Right renal pelvis (tissue), 4 donors: Measurements from ENCODE around the gene ARSH. TPM values are rescaled to one million over a fixed set of nuclear protein-coding genes. Genes with fewer than 3 reads are reported as not detected.
A peak's percentile ranks its signal among the peaks of the same experiment; 100 is the strongest.
"Not testable (repeated sequence)": the region's sequence is repeated elsewhere in the genome, so short reads cannot be mapped to it uniquely, and the experiment has no call there.

Source experiments
- DNase-seq, 4 donors: peaks; one replicate each; pipeline ENCODE4 v3.0.0-alpha.2; 2013; ENCODE audit warnings: low read depth in 4 of 4, low spot score in 3 of 4, missing footprints in 1 of 4
- polyA plus RNA-seq, 4 donors: library from polyadenylated mRNA; unstranded; fragments of 120-200 nt; gene quantifications; one replicate each; pipeline ENCODE4 v1.2.1, GENCODE V29; 2013; ENCODE audit not compliant: insufficient read length in 4 of 4

Gene ARSH, protein sequence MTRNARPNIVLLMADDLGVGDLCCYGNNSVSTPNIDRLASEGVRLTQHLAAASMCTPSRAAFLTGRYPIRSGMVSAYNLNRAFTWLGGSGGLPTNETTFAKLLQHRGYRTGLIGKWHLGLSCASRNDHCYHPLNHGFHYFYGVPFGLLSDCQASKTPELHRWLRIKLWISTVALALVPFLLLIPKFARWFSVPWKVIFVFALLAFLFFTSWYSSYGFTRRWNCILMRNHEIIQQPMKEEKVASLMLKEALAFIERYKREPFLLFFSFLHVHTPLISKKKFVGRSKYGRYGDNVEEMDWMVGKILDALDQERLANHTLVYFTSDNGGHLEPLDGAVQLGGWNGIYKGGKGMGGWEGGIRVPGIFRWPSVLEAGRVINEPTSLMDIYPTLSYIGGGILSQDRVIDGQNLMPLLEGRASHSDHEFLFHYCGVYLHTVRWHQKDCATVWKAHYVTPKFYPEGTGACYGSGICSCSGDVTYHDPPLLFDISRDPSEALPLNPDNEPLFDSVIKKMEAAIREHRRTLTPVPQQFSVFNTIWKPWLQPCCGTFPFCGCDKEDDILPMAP
- polyA plus RNA-seq, result not detected

DNA sequence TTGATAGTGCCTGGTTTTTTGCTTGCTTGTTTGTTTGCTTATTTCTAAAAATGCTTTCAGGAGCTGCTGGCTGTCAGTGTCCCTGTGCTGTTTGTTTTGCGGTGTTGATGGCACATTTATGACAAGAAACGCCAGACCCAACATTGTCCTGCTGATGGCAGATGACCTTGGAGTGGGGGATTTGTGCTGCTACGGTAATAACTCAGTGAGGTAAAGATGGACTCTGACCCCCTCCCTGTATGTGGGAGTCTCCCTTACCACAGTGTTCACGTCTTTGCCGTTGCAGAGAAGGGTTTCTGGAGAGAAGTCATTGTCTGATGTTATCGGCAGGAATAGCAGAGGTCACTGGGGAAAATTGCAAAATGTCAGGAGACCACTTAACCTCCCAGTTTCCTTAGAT, at the start of gene ARSH:
Gene ARSH, plus strand, starts transcription at position 52 of the 400 bp plus-strand sequence. Its CDS starts 67 bp downstream, at position 119.
- no peak for DNase-seq

DNA sequence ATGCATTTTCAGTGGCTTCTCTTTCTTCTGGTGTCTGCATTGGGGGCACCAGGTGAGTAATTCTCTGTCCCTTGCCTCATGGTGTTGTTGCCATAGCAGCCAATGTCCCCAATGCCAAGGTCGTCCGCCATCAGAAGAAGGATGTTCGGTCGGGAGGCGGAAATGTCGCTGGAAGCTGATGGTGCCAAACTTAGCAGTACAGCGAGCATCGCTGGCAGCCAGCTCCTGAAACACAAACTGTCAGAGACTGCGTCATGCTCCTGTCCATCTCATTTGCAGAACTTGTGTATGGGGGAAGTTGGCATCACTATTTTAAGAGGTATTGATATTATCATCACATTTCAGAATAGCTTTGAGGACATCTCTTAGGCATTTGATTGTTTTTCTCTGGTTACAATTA, 48.1 kb upstream of the ARSH start:
- DNase-seq, result no peak

DNA sequence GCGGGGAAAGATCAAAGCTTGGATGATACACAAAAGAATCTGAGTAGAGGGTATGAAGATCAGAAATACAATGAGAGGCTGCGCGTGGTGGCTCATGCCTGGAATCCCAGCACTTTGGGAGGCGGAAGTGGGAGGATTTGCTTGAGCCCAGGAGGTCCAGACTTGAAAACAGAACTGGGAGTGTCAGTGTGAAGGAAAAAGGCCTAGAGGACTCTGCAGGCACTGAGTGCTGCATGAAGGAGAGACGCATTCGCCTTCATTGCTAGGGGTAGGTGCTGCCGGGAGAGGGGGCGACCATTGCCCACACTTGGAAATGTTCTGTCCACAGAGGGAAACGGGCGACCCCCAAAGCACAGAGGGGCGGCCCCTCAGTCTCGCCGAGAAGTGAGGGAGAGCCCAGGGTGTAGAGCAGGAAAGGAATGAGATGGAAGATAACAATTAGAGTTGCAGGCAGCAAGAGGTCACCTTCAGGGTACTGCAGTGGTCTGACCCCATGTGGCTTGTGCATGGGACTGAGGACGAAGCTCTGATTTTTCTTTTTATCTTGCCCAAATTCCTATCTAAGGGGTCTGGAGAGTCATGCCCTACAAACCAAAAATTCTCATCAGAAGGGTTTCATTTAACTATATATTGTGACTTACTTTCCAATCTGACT, 45.4 kb upstream of the ARSH start:
- DNase-seq, result no peak

DNA sequence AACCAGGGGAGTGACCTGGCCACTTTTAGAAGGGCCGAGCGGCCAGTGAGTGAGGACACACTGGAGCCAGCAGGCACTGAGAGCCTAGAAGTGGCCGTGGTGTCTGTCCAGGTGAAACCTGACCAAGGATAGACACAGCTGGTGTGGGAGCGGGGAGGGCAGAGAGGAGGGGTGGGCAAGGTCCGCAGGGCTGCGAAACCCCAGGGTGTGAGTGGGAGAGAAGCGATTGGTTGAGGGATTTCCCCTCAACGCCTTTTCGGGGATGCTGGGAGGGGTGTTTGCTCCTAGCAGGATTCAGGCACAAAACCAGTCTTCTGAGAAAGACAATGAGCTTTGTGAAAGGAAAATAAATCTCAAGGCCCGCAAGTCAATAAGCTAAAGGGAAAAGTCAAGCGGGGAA, 44.0 kb upstream of the ARSH start:
- no peak for DNase-seq

DNA sequence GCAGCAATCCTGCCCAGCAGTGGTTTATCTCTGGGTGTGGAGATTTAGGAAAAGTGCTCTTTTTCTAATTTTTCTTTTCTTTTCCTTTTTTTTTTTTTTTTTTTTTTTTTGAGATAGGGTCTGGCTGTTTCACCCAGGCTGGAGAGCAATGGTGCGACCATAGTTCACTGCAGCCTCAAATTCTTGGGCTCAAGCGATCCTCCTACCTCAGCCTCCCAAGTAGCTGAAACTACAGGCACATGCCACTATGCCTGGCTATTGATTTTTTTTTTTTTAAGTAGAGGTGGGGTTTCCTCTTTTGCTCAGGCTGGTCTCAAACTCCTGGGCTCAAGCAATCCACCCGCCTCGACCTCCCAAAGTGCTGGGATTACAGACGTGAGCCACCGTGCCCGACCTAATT, 42.9 kb upstream of the ARSH start:
- not testable (repeated sequence) for DNase-seq

DNA sequence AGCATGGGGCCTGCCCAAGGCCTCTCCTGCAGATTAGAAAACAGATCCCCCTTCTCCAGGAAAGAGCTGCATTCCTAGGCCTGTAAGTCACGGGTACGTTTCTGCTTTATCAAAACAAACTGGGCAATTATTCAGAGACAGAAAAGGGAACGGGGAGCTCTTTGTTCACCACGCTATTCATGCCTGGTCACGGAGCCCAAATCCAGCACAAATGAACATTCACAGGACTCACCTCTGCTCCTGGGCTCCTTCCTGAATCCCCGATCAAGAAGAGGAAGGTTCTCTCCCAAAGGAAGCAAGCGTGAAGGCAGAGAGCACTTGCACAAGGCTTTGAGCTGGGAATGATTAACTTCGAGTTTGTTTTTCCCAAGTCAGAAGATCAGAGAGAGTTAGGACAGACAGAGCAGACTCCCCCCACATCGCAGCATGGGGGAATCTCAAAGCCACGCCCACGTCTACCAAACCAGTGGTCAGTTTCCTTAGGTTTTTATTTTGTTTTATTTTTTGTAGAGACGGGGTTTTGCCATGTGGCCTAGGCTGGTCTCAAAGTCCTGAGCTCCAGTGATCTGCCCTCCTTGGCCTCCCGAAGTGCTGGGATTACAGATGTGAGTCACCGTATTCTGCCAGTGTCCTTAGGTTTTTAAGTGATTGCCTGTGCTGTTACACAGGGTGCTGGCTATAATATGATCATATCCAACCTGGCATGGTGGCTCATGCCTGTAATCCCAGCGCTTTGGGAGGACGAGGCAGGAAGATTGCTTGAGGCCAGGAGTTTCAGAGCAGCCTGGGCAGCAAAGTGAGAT, 42.2 kb upstream of the ARSH start:
- peak in 1 of 4 donors; percentile 25 for DNase-seq

DNA sequence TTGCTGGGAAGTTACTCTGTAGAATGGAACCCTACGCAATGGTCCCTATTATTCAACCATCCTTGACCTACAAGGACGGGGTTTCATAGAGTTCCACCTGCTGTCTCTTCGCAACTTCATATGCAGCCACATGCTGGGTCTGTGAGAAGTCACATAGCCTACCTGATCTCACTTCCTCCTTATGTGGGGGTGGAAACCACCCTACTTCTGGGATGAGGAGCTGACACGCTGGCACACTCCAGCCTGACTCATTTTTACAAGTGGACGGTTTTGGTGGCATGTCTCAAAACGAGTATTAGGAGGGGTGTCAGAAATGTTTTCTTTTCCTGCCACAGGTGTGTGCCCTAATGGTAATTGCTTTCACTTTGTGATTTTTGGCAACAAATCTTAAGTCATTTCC, 40.4 kb upstream of the ARSH start:
- no peak for DNase-seq

DNA sequence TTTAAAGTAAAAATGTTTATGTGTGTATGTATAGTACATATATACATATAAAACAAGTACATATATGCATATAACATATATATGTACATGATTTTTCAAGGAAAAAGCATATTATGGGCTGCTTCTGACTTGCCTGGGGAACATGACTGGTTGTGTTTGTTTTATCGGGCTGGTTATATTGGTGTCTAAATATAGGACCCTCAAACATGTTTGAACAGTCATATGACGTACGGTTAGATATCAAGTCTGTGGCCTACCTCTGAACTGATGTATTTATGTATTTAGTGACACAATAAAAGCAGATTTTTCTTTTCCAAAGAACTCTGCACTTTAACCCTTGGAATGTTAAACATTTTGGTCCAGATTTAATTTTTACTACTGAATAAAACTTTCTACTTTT, 39.3 kb upstream of the ARSH start:
- no peak for DNase-seq

DNA sequence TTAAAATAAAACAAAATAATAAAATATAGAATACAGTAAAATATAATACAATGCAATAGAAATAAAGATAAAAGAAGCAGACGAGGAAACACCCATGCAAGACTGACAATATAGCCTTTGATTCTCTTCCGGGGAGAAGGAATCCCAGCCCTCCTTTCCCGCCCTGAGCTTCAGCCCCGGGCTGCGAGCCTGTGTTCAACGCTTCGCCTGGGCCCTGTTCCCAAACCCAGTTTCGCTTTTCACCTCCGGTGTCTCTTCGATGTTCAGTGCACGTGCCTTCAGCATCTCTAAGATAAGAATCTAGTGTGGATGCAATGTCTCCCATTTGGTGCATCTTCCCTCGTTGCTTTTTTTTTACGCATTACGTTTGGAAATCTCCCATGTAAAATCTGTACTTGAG, 38.8 kb upstream of the ARSH start:
- DNase-seq, result no peak

DNA sequence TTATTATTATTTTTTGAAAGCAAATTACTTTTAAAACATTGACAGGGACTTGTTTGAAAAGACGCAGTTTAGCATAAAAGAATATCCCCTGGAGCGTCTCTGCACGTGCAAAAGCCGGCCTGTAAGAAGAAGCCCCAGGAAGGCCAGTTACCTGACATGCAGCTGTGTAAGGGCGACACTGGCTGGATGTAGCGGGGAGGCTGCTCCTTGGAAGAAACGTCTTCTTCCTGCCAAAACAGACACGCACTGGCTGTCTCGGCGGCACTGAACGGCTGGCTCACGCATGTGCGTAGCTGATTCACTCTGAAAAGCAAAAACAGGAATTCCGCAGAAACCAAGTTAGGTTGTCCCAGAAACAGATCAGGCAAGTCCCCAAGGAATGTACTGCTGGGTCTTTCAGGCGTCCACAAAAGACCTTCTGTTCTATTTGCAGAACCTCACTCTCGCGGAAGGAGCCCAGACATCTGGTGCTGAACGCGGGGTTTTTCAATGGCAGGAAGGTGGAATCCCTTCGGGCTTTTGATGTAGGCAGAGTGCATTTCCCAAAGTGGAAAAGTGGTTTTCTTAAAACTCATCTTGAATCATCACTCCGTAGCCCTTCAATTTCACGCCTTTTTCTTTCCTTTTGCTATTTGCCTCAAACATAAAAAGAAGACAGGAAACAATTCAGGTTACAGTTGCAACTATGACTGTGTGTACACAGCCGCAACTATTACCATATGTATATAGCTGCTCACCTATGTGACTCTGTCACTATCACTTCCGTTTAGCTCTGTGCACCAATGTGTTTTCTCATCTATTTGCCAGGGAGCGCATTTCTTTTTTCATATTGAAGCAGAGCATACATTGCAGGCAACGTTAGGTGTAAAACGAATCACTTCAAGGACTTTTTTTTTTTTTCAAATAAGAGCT, 38.1 kb upstream of the ARSH start:
- no peak for DNase-seq

DNA sequence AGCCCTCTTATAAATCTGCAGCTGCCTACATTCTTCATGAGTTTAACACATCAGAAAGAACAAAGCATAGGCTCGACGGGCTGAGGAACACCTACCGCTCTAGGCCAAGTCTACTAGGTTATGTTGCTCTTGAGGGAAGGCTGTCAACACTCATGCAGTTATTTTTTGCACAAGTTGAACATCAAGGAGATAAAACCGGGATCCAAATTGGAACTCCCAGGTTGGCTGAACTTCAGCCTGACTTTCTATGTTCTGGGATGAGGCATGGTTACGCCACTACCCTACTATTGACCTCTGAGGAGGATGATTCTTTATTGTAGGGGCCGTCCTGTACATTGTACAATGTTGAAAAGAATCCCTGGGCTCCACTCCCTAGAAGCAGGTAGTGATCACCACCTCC, 37.3 kb upstream of the ARSH start:
- no peak for DNase-seq

DNA sequence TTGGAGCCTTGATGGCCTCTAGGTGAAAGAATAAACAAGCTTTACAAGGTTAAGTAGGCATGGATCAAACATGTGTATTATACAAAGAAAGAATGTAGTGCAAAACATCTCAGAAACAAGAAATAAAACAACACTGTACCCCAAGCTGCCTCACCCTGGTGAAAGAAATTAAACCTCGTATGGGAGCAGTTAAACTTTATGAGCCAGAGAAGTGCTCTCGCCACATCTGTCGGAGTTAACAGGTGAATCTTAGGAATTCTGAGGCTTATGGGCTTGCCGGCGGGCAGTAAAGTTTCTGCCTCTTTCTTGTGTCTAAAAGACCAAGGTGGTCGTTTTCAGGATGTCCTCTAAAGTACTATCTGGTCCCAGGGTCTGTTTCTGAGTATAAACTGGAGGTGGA, 34.0 kb upstream of the ARSH start:
- DNase-seq, result peak in 1 of 4 donors; percentile 10

DNA sequence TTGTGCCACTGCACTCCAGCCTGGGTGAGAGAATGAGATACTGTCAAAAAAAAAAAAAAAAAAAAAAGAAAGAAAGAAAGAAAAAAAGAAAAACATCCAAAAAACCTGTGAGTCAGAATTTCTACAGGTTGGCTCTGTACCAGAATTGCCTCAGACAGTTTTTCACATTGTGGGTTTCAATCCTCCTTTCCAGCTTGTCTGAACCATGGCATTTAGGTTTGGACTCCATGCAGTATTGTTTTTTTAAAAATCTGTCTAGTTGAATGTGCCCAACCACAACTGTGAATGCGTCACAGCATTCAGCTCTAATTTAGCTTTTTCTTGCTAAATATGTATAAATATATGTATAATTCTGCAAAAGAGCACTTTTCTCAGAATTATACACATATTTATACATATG, 31.4 kb upstream of the ARSH start:
- DNase-seq, result no peak

DNA sequence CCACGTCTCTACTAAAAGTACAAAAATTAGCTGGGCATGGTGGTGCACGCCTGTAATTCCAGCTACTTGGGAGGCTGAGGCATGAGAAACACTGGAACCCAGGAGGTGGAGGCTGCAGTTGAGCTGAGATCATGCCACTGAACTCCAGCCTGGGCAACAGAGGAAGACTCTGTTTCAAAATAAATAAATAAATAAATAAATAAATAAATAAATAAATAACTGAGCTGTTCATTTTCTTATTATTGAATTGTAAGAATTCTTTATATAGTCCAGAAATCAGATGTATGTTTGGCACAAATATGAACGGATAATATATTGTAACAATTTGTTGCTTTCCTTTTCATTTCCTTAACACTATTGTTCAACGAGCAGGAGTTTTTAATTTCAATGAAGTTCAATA, 27.7 kb upstream of the ARSH start:
- not testable (repeated sequence) for DNase-seq

DNA sequence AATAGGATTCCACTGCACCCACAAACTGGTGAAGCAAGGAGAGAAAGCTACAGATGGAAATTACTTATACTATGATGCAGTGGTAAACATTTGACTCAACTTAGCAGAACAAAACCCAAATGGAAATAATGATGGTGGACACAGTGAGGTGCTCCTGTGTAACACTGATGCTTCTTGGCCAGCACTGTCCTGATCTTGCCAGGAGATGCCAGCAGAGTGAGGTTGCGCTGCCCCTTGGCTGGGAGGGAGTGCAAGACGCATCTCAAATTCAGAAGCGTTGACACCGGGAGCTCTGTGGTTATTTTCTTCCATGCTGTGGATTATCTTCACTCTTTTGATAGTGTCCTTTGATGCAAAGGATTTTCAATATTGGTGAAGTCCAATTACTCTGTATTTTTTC, 22.0 kb upstream of the ARSH start:
- DNase-seq, result no peak

DNA sequence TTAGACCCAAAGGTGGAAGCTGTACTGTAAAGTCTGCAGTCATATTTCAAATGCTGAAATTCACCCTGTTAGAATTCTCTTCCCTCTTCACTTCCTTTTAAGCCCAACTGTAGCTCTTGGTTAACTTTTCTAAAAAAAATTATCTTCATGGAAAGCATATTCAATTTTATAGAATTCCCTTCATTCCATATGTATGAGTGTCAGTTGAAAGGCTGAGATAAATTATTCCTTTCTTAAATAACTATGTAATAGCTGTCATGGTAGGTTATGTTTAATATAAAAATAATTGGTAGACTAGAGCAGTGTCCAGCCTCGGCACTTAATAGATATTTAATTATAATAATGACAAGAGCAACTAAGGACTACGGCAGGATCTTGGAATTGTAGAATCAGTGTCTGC, 16.8 kb upstream of the ARSH start:
- DNase-seq, result no peak

DNA sequence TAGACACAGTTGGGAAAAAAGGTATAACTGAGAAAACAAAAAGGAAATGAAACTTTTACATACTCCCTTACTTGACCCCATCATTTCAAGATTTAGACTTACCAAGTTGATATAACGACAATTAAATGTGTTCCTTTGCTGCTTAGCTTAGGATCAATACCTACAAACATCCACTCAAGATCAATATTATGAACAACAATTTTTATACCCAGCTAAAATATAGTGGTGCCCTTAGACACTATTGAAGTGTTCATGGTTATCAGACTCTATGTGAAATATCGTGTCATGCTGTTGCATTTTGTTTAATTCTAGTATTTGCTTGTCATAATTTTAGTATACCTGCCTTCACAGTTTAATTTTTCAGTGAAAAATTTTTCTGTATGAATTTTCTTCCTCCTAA, 4.2 kb downstream of the ARSH start:
- DNase-seq, result no peak

DNA sequence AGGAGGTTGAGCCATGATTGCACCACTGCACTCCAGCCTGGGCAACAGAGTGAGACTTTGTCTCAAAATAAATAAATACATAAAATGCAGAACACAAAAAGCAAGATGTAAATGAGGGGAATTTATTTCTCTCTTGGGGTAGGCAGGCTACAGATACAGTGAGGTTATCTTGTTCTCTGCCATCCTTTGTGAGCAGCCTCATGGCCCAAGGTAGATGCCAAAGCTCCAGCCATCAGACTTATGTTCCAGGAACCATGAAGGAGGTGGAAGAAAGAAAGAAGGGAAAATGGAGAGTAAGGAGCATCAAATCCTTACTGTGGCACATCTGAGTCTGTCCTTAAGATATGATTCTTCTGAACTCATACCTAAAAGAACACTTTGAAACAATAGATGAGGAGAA, 11.1 kb downstream of the ARSH start:
- no peak for DNase-seq

DNA sequence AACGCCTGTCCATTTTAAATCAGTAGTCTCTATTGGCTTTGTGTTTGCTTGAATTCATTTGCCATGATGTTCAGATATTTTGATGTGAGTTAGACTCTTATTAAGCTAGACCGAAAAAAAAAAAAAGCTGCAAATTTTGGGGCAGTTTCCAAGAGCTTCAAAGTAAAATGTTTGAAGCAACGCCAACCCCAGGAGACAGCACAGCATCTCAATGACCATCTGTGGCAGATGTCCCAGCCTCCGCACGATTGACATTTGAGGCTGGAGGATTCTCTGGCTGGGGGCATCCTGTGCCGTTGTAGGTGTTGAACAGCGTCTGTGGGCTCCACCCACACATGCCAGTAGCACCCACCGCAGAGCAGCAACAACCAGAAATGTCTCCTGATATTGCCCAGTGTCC, 17.8 kb downstream of the ARSH start:
- no peak for DNase-seq
